GM13976 (cell line): ENCODE results near the gene FOXD1.
"Not testable (repeated sequence)": the region's sequence is repeated elsewhere in the genome, so short reads cannot be mapped to it uniquely, and the experiment has no call there.

Experiments
- DNase-seq: peaks from one replicate; pipeline ENCODE4 v3.0.0; 2012; ENCODE audit warnings: low spot score
- in situ Hi-C: fragments of 300-500 bp; cut with MboI; formaldehyde crosslinking; loops from one replicate; pipeline ENCODE4 v1.12.0; 2022; ENCODE audit warnings: low sequenced_read_pairs, mixed read lengths, inconsistent platforms; ENCODE audit not compliant: unreplicated experiment
- TF ChIP-seq, protein P1 (sequence below): IDR thresholded peaks from 2 replicates; pipeline ENCODE4 v1.5.1; 2012; ENCODE audit warnings: borderline replicate concordance, mild to moderate bottlenecking; ENCODE audit not compliant: insufficient read depth; ENCODE audit errors: extremely low read depth, missing control alignments, control extremely low read depth

The FOXD1 gene

GRCh38 chr5:73469878-73470277 is 21.3 kb upstream of the FOXD1 start:
- in situ Hi-C loops, result no loop called here
- no peak for DNase-seq
- TF ChIP-seq, protein P1, sequence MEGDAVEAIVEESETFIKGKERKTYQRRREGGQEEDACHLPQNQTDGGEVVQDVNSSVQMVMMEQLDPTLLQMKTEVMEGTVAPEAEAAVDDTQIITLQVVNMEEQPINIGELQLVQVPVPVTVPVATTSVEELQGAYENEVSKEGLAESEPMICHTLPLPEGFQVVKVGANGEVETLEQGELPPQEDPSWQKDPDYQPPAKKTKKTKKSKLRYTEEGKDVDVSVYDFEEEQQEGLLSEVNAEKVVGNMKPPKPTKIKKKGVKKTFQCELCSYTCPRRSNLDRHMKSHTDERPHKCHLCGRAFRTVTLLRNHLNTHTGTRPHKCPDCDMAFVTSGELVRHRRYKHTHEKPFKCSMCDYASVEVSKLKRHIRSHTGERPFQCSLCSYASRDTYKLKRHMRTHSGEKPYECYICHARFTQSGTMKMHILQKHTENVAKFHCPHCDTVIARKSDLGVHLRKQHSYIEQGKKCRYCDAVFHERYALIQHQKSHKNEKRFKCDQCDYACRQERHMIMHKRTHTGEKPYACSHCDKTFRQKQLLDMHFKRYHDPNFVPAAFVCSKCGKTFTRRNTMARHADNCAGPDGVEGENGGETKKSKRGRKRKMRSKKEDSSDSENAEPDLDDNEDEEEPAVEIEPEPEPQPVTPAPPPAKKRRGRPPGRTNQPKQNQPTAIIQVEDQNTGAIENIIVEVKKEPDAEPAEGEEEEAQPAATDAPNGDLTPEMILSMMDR, result no peak

- in situ Hi-C loops, DNase-seq: not testable (repeated sequence)
Observed at GRCh38 chr5:73468638-73469037, 20.1 kb upstream of the FOXD1 start.

DNA sequence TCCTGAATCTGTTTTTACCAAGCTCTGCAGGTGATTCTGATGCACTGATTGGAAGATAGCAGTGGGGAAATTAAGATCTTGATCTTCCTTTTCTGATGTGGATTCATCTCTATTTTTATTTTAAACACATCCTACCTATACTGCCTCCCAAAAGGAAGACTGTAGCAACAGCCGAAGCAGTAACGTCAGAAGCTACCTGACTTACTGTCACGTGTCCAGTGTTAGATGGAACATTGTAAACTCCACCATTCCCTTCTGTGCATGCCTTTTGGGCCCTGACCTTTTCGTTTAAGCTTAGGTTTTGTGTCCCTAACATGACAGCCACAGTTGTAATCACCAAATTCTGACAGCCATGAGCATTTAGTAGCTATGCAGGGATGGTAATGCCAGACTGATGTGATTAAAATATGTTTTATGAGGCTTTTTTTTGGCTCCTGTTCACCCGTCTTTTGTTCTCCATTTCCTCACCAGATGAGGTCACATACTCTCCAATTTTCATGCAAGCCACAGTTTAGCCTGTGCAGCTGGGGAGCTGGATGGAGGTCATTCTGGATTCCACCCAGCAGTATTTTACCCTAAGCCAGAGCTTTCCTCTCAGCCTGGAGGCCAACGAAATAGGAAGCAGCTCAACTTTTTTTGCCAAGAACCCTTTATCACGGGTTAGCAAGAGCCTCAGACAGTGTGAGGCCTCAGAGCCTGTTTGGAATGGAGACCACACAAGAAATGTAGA is 15.6 kb upstream of the FOXD1 start:
- DNase-seq, result no peak
- in situ Hi-C loops, result no loop called here
- TF ChIP-seq, protein P1, result no peak

DNA sequence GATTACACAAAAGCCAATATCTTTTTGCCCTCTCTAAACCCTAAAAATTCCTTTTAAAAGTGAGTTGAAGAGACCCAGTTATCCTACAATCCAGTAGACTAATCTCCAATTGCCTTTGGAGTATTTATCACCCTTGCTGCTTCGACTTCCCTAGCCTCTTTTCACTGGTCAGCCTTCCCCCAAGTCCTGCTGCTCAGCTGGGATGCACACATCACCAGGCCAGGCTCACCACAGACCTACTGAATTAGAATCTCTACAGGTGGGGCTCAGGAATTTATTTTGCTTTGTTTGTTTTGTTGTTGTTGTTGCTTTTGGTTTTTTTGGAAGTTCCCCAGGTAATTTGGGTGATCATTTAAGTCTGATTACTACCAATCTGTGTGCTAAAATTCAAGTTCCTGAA is 11.6 kb upstream of the FOXD1 start:
- no peak for DNase-seq
- in situ Hi-C loops, result no loop called here
- TF ChIP-seq, protein P1, result no peak

DNA sequence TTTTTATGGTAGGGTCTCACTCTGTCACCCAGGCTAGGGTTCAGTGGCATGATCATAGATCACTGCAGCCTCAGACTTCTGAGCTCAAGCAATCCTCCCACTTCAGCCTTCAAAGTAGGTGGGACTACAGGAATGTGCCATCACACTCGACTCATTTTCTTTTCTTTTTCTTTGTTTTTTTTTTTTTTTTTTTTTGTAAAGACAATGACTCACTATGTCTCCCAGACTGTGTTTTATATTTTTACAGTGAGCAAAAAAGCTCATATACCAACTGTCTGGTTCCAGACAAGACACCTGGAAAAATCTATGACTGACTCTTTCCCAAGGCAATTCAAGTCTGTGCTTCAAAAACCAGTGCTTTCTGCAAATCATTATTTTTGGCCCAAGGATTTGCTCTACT is 10.8 kb upstream of the FOXD1 start:
- TF ChIP-seq, protein P1, result no peak
- no peak for DNase-seq
- in situ Hi-C loops, result no loop called here

GRCh38 chr5:73456462-73456861 is 7.9 kb upstream of the FOXD1 start:
- in situ Hi-C loops, DNase-seq: not testable (repeated sequence)

DNA sequence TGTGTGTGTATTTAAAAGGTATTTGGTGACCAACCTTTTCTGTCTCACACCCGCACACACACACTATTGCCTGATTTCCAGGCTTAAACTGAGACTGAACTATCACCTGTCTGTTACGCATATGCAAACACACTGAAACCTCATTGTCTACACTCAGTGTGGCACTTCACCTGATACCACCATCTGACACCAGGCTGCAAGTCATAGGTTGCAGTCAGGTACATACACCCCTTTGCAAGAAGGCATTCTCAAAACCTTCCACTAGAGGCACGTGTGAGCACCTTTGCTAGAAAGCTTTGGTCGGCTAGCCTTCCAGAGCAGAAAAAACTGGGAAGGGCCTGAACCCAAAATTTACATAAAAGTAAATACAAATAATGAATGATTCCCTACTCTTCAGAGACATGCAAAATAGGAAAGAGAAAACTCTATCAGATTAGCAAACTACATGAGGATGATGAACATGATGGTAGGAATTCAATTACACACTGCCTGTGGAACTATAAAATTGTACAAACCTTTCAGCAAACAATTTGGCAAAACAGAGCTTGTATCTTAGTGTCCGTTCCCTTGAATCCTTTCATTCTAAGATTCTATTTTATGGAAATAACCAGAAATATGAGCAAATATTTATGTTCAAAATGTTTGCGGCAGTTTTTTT is 5.9 kb upstream of the FOXD1 start:
- in situ Hi-C loops, result no loop called here
- DNase-seq, result no peak
- TF ChIP-seq, protein P1, result peak; percentile 61
